HCT116 (cell line): ENCODE measurements around the gene EGFR. TPM values are rescaled to one million over a fixed set of nuclear protein-coding genes. Genes with fewer than 3 reads are reported as not detected.

ENCODE experiments used
- ATAC-seq: fragments of 200-7000 bp; cut with Tn5 transposase; 2 replicates; pipeline ENCODE4 v1.9.1; 2020; ENCODE audit warnings: mild to moderate bottlenecking, moderate library complexity
- BruUV-seq: library from RNA; stranded (reverse); fragments of 400-500 nt; replicated peaks from 2 replicates; lab custom pipeline; 2021; lab: Mats Ljungman, UMichigan
- CTCF ChIA-PET: fragments of 300-600 bp; sonication (Branson Sonifier 250); formaldehyde crosslinking; loops from one replicate; lab custom pipeline; 2021; ENCODE audit warnings: antibody characterized with exemption; lab: Charles Lee
- POLR2A ChIA-PET: fragments of 300-600, 350-600 bp; sonication (Branson Sonifier 250); formaldehyde crosslinking; loops from one replicate; lab custom pipeline; 2021; ENCODE audit warnings: antibody characterized with exemption; lab: Charles Lee
- RAD21 ChIA-PET, 2 experiments: fragments of 300-600 bp; sonication (Branson Sonifier 250); formaldehyde crosslinking; loops; one replicate each; lab custom pipeline; 2023; ENCODE audit warnings: low total read pairs in 2 of 2; ENCODE audit not compliant: uncharacterized antibody in 2 of 2, unreplicated experiment in 2 of 2, low non-redundant PET in 1 of 2; lab: Charles Lee
- DNase-seq: peaks from one replicate; pipeline ENCODE4 v3.0.0-alpha.2; 2010; ENCODE audit warnings: low read depth, low spot score
- H2AFZ ChIP-seq: fragments of 200-600 bp; shearing (Covaris generic), sonication (generic); 2 replicates; pipeline ENCODE4 v1.6.1; 2017; ENCODE audit warnings: low read depth, mixed run types, mixed read lengths, antibody characterized with exemption, low read length; ENCODE audit not compliant: poor library complexity, severe bottlenecking
- H3K27ac ChIP-seq: 2 replicates; pipeline ENCODE4 v1.5.1; 2012; ENCODE audit warnings: low read depth, low read length
- H3K27me3 ChIP-seq: fragments of 200-600 bp; sonication (generic); 2 replicates; pipeline ENCODE4 v1.6.1; 2016; ENCODE audit warnings: mixed run types, low read length, mixed read lengths; ENCODE audit not compliant: insufficient read depth
- H3K36me3 ChIP-seq, 2 experiments: fragments of 200-500 bp in 1 of 2; fragments of 200-600 bp in 1 of 2; sonication (Bioruptor generic) in 1 of 2; sonication (generic) in 1 of 2; 2 replicates each; pipeline versions ENCODE4 v1.5.1 to v1.6.1; 2014 to 2016; ENCODE audit warnings: low read length in 2 of 2, inconsistent platforms in 1 of 2, mixed read lengths in 1 of 2, mixed run types in 1 of 2; ENCODE audit not compliant: insufficient read depth in 2 of 2, control insufficient read depth in 1 of 2
- H3K4me1 ChIP-seq, 2 experiments: fragments of 200-600 bp in 1 of 2; sonication (generic) in 1 of 2; 2 replicates each; pipeline versions ENCODE4 v1.5.1 to v1.6.1; 2012 to 2017; ENCODE audit warnings: low read length in 2 of 2, inconsistent platforms in 1 of 2, mild to moderate bottlenecking in 1 of 2, mixed read lengths in 1 of 2, mixed run types in 1 of 2, moderate library complexity in 1 of 2; ENCODE audit not compliant: insufficient read depth in 2 of 2, control insufficient read depth in 1 of 2
- H3K4me2 ChIP-seq: fragments of 200-600 bp; sonication (generic); 2 replicates; pipeline ENCODE4 v1.6.1; 2017; ENCODE audit warnings: mixed run types, low read length, mixed read lengths
- H3K4me3 ChIP-seq, 2 experiments: fragments of 200-600 bp in 1 of 2; sonication (generic) in 1 of 2; replicated peaks in 1 of 2; 2 replicates each; pipeline ENCODE4 v1.5.1; 2011 to 2016; ENCODE audit warnings: low read length in 2 of 2, control low read depth in 1 of 2, low read depth in 1 of 2, mild to moderate bottlenecking in 1 of 2, mixed read lengths in 1 of 2, mixed run types in 1 of 2
- H3K79me2 ChIP-seq: fragments of 200-600 bp; sonication (generic); 2 replicates; pipeline ENCODE4 v1.6.1; 2017; ENCODE audit warnings: mild to moderate bottlenecking, mixed run types, low read length, moderate library complexity, mixed read lengths; ENCODE audit not compliant: insufficient read depth
- H3K9ac ChIP-seq: fragments of 200-600 bp; sonication (generic); 2 replicates; pipeline ENCODE4 v1.6.1; 2016; ENCODE audit warnings: low read length, mixed read lengths
- H3K9me2 ChIP-seq: fragments of 200-600 bp; sonication (generic), shearing (Covaris generic); 2 replicates; pipeline ENCODE4 v1.6.1; 2017; ENCODE audit warnings: mixed run types, mild to moderate bottlenecking, moderate library complexity; ENCODE audit not compliant: insufficient read depth
- H3K9me3 ChIP-seq, 2 experiments: fragments of 200-500 bp in 1 of 2; fragments of 200-600 bp in 1 of 2; sonication (Bioruptor generic) in 1 of 2; sonication (generic) in 1 of 2; 2 replicates each; pipeline ENCODE4 v1.6.1; 2014 to 2017; ENCODE audit warnings: low read length in 2 of 2, mixed read lengths in 2 of 2, inconsistent platforms in 1 of 2, low read depth in 1 of 2, mild to moderate bottlenecking in 1 of 2, mixed run types in 1 of 2, moderate library complexity in 1 of 2; ENCODE audit not compliant: control insufficient read depth in 1 of 2, insufficient read depth in 1 of 2
- H4K20me1 ChIP-seq: fragments of 200-600 bp; sonication (generic), shearing (Covaris generic); 2 replicates; pipeline ENCODE4 v1.6.1; 2017; ENCODE audit warnings: mixed run types, mild to moderate bottlenecking, moderate library complexity; ENCODE audit not compliant: insufficient read depth
- CBX3 ChIP-seq: IDR thresholded peaks from 2 replicates; pipeline ENCODE4 v1.6.1; 2012; ENCODE audit warnings: low read depth
- CEBPB ChIP-seq: IDR thresholded peaks from 2 replicates; pipeline ENCODE4 v1.6.1; 2012; ENCODE audit warnings: low read depth
- CTCF ChIP-seq, 3 experiments: fragments of 200-600 bp in 1 of 3; sonication (generic) in 1 of 3; IDR thresholded peaks in 2 of 3; conservative IDR thresholded peaks in 1 of 3; 2 replicates each; pipeline ENCODE4 v1.5.1; 2012 to 2017; ENCODE audit warnings: low read depth in 2 of 3, low read length in 2 of 3, antibody characterized with exemption in 1 of 3, borderline replicate concordance in 1 of 3, control low read depth in 1 of 3, mild to moderate bottlenecking in 1 of 3, mixed read lengths in 1 of 3, mixed run types in 1 of 3, moderate library complexity in 1 of 3; ENCODE audit not compliant: insufficient read depth in 1 of 3
- ELF1 ChIP-seq: IDR thresholded peaks from 2 replicates; pipeline ENCODE4 v1.6.1; 2012; ENCODE audit warnings: low read depth, borderline replicate concordance
- FOSL1 ChIP-seq: IDR thresholded peaks from 2 replicates; pipeline ENCODE4 v1.6.1; 2012; ENCODE audit warnings: low read depth
- POLR2AphosphoS5 ChIP-seq: IDR thresholded peaks from 2 replicates; pipeline ENCODE4 v1.6.1; 2011; ENCODE audit warnings: mild to moderate bottlenecking, low read depth, low read length, moderate library complexity
- SIN3A ChIP-seq: IDR thresholded peaks from 2 replicates; pipeline ENCODE4 v1.6.1; 2012; ENCODE audit warnings: low read depth
- SP1 ChIP-seq: IDR thresholded peaks from 2 replicates; pipeline ENCODE4 v1.6.1; 2012; ENCODE audit warnings: low read depth
- SRF ChIP-seq: IDR thresholded peaks from 2 replicates; pipeline ENCODE4 v1.6.1; 2012; ENCODE audit warnings: low read depth
- YY1 ChIP-seq: IDR thresholded peaks from 2 replicates; pipeline ENCODE4 v1.6.1; 2011; ENCODE audit warnings: low read length, low read depth, moderate library complexity, mild to moderate bottlenecking; ENCODE audit not compliant: insufficient replicate concordance; ENCODE audit errors: extremely low read depth
- ZFX ChIP-seq: fragments of 450-650 bp; IDR thresholded peaks from 2 replicates; pipeline ENCODE4 v1.6.1; 2017
- ZNF274 ChIP-seq: fragments of 200-500 bp; sonication (Bioruptor generic); IDR thresholded peaks from 2 replicates; pipeline ENCODE4 v1.6.1; 2014; ENCODE audit warnings: mild to moderate bottlenecking, low read depth, low read length, inconsistent platforms
- intact Hi-C: fragments of 100-400 bp; cut with micrococcal nuclease; formaldehyde crosslinking; loops from 2 replicates; pipeline ENCODE4 v1.10.0; 2022
- total RNA-seq: library from RNA; stranded (reverse); gene quantifications from one replicate; pipeline ENCODE4 v1.2.1, GENCODE V29; 2021; ENCODE audit not compliant: unreplicated experiment

EGFR gene
- total RNA-seq, 1 experiment from 2014 or later, result 71.5 TPM

GRCh38 chr7:55172161-55172560 is 153.3 kb downstream of the EGFR start:
- BruUV-seq, result no TSS peak
- no peak for DNase-seq
- H3K4me2 ChIP-seq, result no peak overlapping the region
- H3K27me3 ChIP-seq, result no peaks in the 10 kb centered on the region
- no peak overlapping the region for H3K9ac ChIP-seq
- intact Hi-C loops, result no loop called here
- CTCF ChIA-PET, result no interaction called here
- H3K9me2 ChIP-seq, result no peaks in the 10 kb centered on the region
- no peak for TF ChIP-seq ZFX
- no peak for TF ChIP-seq CEBPB
- TF ChIP-seq POLR2AphosphoS5, result no peak
- TF ChIP-seq FOSL1, result no peak
- TF ChIP-seq ELF1, result no peak
- no peak for TF ChIP-seq SRF
- no peak for TF ChIP-seq SP1
- TF ChIP-seq ZNF274, result no peak
- no peak for TF ChIP-seq SIN3A
- no peak for TF ChIP-seq YY1
- no peak for TF ChIP-seq CBX3
- TF ChIP-seq CTCF (IDR thresholded peaks at IDR 0.05 in 2 of 3, conservative IDR thresholded peaks at IDR 0.05 in 1 of 3; ENCODE audit: borderline replicate concordance in 1 of 3, insufficient read depth in 1 of 3, low read depth in 2 of 3, low read length in 2 of 3), result no peak
- no peaks in the 10 kb centered on the region for H4K20me1 ChIP-seq
- no peak overlapping the region for H2AFZ ChIP-seq
- RAD21 ChIA-PET, result no interaction called here
- ATAC-seq, result no peak
- POLR2A ChIA-PET, result no interaction called here
- H3K4me1 ChIP-seq, result no peaks in the 10 kb centered on the region
- H3K4me3 ChIP-seq, result no peak overlapping the region
- no peaks in the 10 kb centered on the region; the same call in 1 of the 2 replicates for H3K79me2 ChIP-seq
- no peaks in the 10 kb centered on the region for H3K9me3 ChIP-seq
- no peak overlapping the region for H3K27ac ChIP-seq
- peaks cover 26 to 37% of the 10 kb centered on the region in 2 experiments for H3K36me3 ChIP-seq
